HG03521 (cell line): ENCODE measurements around the gene FGGY.
"Not testable (repeated sequence)": the region's sequence is repeated elsewhere in the genome, so short reads cannot be mapped to it uniquely, and the experiment has no call there.

Experiments
- ATAC-seq: cut with Tn5 transposase; IDR thresholded peaks from one replicate; pipeline ENCODE4 v1.9.1; 2021; ENCODE audit warnings: mild to moderate bottlenecking, moderate library complexity; ENCODE audit not compliant: unreplicated experiment

Gene FGGY

GRCh38 chr1:59564192-59564891 is 267.4 kb downstream of the FGGY start:
- no peak for ATAC-seq

GRCh38 chr1:59565611-59566410 is 268.9 kb downstream of the FGGY start:
- ATAC-seq, result no peak

- ATAC-seq, result no peak
Measured at GRCh38 chr1:59568158-59568935, 271.5 kb downstream of the FGGY start.

GRCh38 chr1:59569198-59569597 is 272.3 kb downstream of the FGGY start:
- no peak for ATAC-seq

DNA sequence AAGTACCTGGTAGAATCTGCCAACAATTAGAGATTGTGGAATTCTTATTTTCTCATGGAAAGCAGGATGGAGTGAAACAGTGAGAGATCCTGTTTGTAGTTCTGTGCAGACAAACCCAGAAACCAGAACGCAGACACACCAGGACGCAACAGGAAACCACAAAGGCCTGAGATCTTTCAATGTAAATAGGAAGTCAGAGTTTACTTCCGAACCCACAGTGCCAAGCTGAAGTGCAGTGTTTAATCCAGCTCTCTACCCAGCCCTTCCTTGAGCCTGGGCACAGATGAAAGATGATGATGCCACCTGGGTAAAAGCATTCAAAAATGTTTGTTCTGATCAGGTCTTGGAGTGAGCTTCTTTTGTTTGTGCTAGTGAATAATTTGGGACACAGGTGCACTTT is 273.6 kb downstream of the FGGY start:
- ATAC-seq, result no peak

- ATAC-seq, result no peak
Measured at GRCh38 chr1:59574085-59574484, 277.2 kb downstream of the FGGY start.

- ATAC-seq, result peak; percentile 82
Measured at GRCh38 chr1:59577774-59578173, 280.9 kb downstream of the FGGY start.

- ATAC-seq, result no peak
Measured at GRCh38 chr1:59579222-59579621, 282.3 kb downstream of the FGGY start.

GRCh38 chr1:59580257-59580656 is 283.4 kb downstream of the FGGY start:
- no peak for ATAC-seq

DNA sequence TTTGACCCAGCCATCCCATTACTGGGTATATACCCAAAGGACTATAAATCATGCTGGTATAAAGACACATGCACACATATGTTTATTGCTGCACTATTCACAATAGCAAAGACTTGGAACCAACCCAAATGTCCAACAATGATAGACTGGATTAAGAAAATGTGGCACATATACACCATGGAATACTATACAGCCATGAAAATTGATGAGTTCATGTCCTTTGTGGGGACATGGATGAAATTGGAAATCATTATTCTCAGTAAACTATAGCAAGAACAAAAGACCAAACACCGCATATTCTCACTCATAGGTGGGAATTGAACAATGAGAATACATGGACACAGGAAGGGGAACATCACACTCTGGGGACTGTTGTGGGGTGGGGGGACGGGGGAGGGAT is 295.5 kb downstream of the FGGY start:
- not testable (repeated sequence) for ATAC-seq

GRCh38 chr1:59592924-59593323 is 296.0 kb downstream of the FGGY start:
- no peak for ATAC-seq

DNA sequence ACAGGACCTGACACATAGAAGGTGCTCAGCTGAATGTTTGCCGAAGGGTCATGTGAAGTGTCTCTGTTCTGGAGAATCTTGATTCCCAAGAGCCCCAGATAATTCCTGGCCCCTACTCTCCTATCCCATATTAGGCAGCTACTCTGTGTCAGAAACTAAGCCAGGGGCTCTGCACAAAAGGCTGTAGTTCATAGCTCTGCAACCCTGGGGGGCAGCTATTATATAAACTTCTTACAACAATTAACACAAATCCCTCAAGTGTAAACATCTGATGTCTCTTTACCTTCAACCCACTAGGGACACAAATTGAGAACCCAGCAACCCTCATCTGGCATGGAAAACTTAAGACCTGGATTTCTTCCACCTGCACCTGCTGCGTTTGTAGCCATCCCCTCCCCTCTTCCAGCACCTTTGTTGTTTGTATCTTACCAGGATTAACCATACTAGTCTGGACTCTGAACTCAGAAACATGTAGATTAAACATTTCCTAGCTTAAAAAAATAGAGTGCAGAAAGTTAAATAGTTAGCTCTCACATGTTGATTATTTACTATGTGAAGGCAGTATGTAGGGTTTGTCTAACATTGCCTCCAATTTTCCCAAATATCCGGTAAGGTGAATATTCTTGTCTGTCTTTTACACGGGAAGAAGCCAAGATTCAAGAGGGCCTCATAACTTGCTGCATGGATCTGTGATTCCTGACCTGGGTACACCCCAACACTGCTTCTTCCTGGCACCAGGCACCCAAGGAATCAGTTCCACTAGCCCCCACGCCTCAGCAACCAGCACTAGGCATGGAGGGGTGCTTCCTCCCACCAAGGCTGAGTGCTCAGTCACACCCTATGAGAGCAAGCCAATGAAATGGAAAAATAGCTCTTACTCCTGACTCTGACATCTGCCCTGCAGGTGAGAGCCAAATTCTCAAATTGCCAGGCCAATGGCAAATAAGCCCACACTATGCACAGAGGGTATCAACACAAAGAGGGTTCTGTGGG is 297.2 kb downstream of the FGGY start:
- ATAC-seq, result no peak

- ATAC-seq, result no peak
Measured at GRCh38 chr1:59595774-59596173, 298.9 kb downstream of the FGGY start.

DNA sequence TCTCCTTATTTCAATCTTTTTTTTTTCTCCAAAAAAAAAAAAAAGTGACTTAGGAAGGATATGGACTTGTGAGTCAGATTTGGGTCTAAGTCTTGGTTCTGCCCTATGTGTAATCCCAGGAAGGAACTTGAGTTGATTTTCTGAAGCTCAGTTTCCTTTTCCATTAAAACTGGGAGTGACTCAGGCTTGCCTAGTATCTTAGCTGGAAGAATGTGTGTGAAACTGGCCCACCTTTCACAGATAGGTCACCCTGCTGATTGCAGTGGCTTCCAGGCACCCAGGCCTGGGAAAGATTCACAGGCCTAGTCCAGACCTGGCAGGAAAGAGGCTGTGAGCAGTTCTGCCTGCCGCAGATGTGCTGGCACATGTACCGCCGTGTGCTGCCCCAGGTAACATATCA is 299.5 kb downstream of the FGGY start:
- ATAC-seq, result no peak

- ATAC-seq, result no peak
Measured at GRCh38 chr1:59596956-59597355, 300.1 kb downstream of the FGGY start.

- no peak for ATAC-seq
Measured at GRCh38 chr1:59597420-59598119, 300.7 kb downstream of the FGGY start.

- no peak for ATAC-seq
Measured at GRCh38 chr1:59598120-59598440, 301.2 kb downstream of the FGGY start.

DNA sequence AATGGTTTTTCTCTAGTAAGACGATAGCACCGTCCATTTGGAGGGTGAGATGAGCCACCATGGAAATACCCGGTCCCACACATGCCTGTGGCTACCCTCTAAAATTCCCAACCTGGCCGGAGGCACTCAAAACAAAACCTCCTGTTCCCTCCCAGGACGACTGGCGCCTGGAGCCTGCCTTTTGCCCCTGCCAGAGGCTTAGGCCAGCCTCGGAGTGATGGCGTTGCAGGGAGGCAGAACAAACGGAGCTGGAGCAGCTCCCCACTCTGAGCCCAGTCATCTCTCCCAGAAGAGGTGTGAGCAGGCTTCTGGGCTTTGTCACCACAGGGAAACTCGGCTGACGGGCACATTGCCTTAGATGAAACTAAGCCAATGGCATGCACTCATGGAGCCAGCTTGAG is 304.1 kb downstream of the FGGY start:
- ATAC-seq, result no peak

DNA sequence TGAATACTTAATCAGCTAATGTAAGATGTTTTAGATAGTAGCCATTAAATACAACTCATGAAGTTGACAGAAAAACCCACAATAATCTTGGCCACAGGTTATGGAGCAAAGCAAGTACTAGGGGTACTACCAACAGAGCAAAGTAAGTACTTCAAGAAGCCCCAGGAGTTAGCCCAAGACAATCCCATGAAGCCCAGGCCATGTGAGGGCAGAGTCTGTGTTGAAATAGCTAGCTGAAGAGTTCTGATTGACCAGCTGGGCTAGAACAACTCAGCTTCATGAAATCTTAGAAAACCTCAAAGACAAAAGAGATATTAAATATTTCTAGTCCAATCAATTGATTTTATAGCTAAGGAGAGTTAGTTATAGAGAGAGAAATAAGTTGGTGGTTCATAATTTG is 304.9 kb downstream of the FGGY start:
- ATAC-seq, result no peak

GRCh38 chr1:59604191-59604590 is 307.3 kb downstream of the FGGY start:
- ATAC-seq, result no peak
